D341Med (cell line): Measurements from ENCODE around the gene GRAMD1A.
"Not testable (repeated sequence)": the region's sequence is repeated elsewhere in the genome, so short reads cannot be mapped to it uniquely, and the experiment has no call there.

Experiments
- DNase-seq: peaks from one replicate; pipeline ENCODE4 v3.0.0; 2012; ENCODE audit warnings: low spot score

GRAMD1A gene

DNA sequence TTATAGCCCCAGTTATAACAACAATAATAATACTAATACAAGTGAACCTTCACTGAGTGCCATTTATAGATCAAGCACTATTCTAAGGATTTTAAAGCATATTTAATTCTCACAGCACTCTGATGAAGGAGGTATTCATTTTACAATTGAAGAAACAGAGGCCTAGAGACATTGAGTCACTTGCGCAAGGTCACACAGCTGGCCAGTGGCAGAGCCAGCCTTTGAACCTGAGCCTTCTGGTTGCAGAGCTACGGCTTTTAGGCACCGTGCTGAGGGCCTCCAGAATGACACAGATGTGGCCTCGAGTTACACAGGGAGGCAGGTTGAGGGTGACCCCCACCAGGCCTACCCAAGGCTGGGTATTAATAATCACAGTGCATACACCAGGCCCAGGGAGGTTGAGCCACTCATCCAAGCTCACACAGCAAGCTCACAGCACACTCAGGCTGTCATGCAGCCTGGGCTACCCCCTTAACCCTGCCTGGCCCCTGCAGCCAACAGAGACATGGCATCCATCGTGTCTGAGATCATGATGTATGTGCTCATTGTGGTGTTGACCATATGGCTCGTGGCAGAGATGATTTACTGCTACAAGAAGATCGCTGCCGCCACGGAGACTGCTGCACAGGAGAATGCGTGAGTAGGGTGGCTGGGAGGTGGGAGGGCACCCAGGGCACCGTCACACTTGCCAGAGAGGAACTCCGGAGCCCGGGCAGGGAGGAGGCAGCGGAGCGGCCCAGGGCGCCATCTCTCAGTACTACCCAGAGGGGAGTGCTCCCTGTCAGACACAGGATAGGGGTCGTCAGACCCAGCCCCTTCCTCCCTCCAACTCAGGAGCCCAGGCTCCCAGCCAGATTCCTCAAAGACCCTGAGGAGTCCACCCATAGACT, 38.7 kb downstream of the GRAMD1A start:
- no peak for DNase-seq

DNA sequence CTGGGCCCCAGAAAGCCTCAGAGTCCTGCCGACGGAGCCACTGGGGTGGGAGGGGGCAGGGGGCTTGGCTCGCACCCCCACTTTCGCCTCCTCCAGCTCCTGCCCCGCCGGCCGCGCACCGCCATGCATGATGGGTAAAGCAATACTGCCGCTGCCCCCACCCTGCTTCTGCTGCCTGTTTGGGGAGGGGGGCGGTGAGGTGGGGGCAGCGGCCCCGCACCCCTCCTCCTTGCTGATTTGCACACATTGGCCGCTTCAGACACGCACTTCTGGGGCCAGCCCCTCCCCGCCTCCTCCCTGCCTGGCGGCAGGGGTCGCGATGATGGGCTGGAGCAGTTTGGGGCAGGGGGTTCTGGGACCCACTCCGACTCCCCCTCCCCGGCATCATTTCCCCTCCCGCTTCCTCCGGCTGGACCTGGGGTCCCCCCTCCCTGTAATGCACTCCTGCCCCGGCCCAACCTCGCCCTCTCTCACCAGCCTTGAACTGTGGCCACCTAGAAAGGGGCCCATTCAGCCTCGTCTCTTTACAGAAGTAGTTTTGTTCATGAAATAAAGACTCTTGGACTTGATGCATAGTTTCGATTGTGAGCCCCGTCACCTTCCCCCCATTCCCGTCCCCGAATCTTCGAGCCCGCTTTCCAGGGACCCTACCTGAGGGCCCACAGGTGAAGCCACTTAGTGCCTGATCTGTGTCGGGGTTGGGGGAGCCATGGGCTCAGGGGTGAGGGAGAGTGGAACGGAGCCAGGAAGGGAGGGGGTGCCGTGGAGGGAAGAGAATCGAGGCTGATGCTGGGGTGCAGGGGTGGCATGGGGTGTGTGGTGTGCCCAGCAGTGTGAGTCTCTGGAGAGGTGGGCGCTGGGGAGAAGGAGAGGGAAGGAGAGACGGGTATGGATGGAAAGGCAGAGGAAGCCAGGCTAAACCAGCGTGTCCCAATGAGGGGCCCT, 40.0 kb downstream of the GRAMD1A start:
- no peak for DNase-seq

GRCh38 chr19:35040826-35041547, 40.9 kb downstream of the GRAMD1A start:
- DNase-seq: no peak

DNA sequence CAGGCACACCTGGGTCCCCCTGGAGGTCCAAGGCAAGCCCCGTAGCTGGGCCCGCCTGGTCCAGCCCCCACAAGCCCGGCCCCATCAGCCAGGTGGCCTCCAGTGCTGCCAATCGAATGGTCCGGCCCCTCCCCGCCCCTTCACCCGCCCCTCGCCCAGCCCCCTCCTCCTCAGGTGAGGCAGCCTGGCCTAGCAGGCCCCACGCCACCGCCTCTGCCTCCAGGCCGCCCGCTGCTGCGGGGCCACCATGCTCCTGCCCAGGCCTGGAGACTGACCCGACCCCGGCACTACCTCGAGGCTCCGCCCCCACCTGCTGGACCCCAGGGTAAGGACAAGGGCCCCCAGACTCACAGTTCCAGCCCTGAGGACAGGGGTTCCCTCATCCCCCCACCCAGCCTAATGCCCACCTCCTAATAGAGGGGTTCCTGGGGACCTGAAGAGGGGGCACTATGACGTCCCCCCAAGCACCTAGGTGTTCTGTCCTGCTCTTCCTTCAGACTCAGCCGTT, 41.5 kb downstream of the GRAMD1A start, which contains the start of gene HPN:
TSS of gene HPN (plus strand) at position 174 of the 508 bp plus-strand sequence. CDS start 786 bp downstream, outside the sequence.
- no peak for DNase-seq

GRCh38 chr19:35042056-35042730, 42.1 kb downstream of the GRAMD1A start:
- DNase-seq: no peak

DNA sequence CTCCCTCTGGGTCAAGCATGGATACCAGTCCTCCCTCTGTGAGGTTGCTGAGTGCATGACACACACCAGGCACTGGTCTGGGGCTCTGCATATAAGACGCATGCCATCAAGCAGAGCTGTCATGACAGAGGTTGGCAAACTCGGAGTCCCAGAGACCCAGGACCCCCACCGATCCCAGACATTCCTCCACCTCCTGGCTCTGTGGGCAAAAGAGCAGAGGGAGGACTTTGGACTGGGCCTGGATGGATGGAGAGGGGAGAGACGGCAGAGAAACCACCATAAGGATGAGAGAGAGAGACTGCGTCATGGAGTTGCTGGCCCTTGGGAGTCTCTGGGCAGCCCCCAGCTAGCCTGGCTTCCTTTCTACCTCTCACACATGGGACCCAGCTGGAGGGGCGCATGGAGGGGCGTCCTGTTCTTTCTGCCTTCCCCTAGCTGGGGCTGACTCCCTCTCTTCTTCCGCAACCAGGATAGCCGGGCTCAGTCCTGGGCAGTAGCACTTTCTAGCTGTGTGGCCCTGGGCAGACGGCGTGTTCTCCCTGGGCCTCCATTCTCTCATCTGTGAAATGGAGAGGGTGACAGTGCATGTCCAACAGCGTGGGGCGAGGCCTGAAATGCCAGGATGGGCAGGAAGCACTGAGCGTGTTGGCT, 43.0 kb downstream of the GRAMD1A start:
- no peak for DNase-seq

GRCh38 chr19:35043906-35044305, 43.8 kb downstream of the GRAMD1A start:
- DNase-seq: no peak

GRCh38 chr19:35044317-35045117, 44.4 kb downstream of the GRAMD1A start:
- peak; percentile 79 for DNase-seq

DNA sequence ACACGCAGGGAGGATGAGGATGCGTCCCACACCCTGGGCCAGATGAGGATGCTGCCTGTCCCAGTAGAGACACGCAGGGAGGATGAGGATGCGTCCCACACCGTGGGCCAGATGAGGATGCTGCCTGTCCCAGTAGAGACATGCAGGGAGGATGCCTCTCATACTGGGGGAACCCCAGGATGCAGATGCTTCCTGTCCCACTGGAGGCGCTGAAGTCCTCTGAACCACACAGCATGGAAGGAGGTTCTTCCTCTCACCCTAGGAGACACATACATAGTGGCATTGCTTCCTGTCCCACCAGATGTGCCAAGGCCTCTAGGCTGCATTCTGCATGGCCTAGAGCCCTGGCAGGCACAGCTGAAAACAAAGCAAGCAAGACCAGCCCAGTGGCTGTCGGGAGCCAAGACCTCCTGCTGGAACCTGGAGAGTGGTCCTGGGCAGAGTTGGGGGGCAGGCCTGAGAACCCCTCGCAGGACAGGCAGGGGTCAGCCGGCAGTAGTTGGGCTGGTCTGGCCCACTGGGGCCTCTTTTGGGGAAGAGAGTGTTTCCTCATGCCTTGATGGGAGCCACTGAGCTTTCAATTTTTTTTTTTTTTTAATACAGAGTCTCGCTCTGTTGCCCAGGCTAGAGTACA, 45.7 kb downstream of the GRAMD1A start:
- no peak for DNase-seq

DNA sequence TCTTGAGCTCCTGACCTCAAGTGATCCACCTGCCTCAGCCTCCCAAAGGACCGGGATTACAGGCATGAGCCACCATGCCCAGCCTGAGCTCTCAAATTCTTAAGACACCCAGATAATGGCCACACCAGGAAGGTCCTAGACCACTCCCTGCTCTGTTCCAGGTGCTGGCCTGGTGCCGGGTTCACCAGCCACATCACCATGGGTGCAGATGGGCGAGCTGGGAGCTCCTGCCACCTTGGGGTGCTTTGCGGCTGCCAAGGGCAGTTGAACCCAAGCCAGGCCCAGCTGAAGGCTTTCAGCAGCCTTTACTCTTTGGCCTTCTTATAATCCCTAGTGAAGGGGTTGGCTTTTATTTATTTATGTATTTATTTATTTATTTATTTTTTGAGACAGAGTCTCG, 46.3 kb downstream of the GRAMD1A start:
- no peak for DNase-seq

DNA sequence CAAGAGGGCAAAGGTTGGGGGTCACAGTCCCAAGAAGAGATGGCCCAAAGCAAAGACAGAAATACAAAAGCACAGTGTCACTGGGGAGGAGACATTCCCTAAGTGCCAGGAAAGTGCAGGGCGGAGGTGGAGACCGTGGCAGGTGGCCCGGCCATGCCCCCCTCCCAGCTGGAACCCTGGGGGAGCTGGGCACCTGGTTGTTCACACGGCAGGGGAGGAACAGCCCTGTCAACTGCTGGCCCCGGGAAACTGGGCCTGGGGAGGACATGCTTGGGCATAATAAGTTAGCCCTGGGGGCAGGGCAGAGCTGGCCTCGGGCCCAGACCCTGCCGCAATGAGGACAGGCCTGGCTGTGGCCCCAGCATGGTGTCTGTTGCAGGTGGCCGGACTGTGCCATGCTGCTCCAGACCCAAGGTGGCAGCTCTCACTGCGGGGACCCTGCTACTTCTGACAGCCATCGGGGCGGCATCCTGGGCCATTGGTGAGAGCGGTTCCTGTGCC, 48.8 kb downstream of the GRAMD1A start:
- peak; percentile 36 for DNase-seq

- no peak for DNase-seq
These were observed 49.3 kb downstream of the GRAMD1A start for GRCh38 chr19:35049456-35049855.

DNA sequence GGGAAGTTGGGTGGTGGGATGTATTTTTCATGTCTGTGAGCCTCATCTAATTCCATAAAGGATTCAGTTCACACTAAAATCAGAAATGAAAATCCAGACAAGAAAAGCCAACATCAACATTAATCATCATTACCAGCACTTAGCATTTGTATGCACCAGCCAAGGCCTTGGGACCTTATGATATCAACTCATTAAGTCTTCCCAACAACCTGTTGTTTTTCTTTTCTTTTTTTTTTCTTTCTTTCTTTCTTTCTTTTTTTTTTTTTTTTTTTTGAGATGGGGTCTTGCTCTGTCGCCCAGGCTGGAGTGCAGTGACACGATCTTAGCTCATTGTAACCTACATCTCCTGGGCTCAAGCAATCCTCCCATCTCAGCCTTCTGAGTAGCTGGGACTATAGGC, 50.5 kb downstream of the GRAMD1A start:
- not testable (repeated sequence) for DNase-seq

GRCh38 chr19:35051268-35051667, 51.1 kb downstream of the GRAMD1A start:
- not testable (repeated sequence) for DNase-seq

GRCh38 chr19:35051796-35052195, 51.7 kb downstream of the GRAMD1A start:
- no peak for DNase-seq

DNA sequence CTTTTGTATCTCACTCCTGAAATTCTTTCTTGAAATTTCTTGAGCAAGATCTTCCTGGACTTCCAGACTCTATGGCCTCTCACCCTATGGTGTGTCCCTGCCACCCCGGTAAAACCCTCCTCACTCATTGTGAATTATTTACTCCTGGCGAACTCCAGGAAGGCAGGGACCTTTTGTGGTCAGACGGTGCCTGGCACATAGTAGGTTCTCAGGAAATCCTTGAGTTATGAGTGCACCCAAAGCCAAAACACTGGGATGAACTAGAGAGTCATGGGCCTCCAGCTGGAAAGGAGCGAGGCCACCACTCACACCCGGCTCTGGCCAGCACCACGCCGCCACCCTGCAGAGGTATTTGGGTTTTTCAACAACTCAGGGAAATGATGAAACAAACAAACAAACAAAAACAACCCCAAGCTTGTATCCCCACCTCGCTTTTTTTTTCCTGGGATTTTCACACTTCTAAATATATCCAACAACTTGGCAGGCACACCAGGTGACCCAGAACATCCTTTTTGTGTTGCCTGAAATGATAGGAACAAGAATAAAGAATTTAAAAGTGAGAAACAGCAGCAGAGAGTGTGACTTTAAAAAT, 52.6 kb downstream of the GRAMD1A start:
- DNase-seq: no peak

DNA sequence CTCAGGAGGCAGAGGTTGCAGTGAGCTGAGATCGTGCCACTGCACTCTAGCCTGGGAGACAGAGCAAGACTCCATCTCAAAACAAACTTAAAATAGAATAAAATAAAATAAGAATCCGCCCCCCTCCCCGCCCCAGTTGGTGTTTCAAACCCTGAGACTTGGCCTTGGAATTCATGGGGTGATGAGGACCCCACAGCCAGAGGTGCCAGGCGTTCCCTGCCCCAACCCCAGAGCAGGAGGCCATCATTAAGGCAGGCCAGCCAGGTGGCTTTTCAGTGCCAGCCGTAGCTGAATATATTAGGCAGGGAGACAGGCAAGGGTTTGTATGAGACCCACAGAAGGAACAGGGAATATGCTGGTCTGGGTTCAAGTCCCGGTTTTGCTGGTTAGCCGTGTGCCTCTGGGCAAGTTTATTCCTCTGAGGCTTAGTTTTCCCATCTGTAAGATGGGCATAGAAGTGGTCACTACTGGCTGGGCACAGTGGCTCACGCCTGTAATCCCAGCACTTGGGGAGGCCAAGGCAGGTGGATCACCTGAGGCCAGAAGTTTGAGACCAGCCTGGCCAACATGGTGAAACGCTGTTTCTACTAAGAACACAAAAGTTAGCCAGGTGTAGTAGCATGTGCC, 53.7 kb downstream of the GRAMD1A start:
- no peak for DNase-seq

DNA sequence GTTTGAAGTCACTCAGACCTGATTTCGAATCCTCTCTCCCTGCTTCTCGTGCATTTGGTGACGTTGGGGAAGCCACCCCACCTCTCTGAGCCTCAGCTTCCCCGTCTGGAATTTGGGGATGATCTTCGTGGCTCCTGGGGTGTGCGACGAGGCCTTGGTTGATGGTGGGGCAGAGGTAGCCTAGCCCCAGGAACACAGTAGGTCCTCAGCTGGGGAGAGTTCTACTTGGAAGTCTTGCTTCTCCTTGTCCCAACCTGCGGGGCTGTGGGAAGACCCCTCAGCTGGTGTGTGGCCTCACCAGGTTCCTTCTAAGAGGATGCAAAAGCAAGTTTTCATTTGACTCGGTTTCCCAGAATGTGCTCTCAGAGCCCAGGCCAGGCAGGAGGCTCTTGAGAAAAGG, 54.5 kb downstream of the GRAMD1A start:
- DNase-seq: no peak
